Glutamatergic neuron (in vitro differentiated cells): ENCODE data around the gene GTF2E1. TPM values are rescaled to one million over a fixed set of nuclear protein-coding genes. Genes with fewer than 3 reads are reported as not detected.
"Not testable (repeated sequence)": the region's sequence is repeated elsewhere in the genome, so short reads cannot be mapped to it uniquely, and the experiment has no call there.

ENCODE experiments used
- DNase-seq: peaks from one replicate; pipeline ENCODE4 v3.0.0; 2022
- H3K27ac Mint-ChIP-seq: one replicate; pipeline ENCODE4 v1.8.0; 2020; ENCODE audit warnings: mild to moderate bottlenecking, mixed read lengths, inconsistent platforms; ENCODE audit not compliant: unreplicated experiment
- H3K27me3 Mint-ChIP-seq: one replicate; pipeline ENCODE4 v1.8.0; 2020; ENCODE audit warnings: mild to moderate bottlenecking, moderate library complexity, mixed read lengths, inconsistent platforms; ENCODE audit not compliant: unreplicated experiment
- H3K36me3 Mint-ChIP-seq: one replicate; pipeline ENCODE4 v1.8.0; 2020; ENCODE audit warnings: mild to moderate bottlenecking, mixed read lengths, inconsistent platforms; ENCODE audit not compliant: unreplicated experiment
- H3K4me1 Mint-ChIP-seq: one replicate; pipeline ENCODE4 v1.8.0; 2020; ENCODE audit warnings: mild to moderate bottlenecking, low read depth, mixed read lengths, inconsistent platforms; ENCODE audit not compliant: unreplicated experiment
- H3K4me3 Mint-ChIP-seq: one replicate; pipeline ENCODE4 v1.8.0; 2020; ENCODE audit warnings: mild to moderate bottlenecking, mixed read lengths, inconsistent platforms; ENCODE audit not compliant: unreplicated experiment
- H3K9me3 Mint-ChIP-seq: one replicate; pipeline ENCODE4 v1.8.0; 2020; ENCODE audit warnings: mild to moderate bottlenecking, moderate library complexity, mixed read lengths, inconsistent platforms; ENCODE audit not compliant: unreplicated experiment
- CTCF ChIP-seq: fragments of 200-600 bp; sonication (generic); IDR thresholded peaks from one replicate; pipeline ENCODE4 v1.5.0; 2021; ENCODE audit not compliant: partially characterized antibody, unreplicated experiment
- total RNA-seq: library from RNA; stranded (reverse); fragmentation: NEBNext Ultra II Directional; extraction: Animal tissue kit (Norgen Biotek cat#: 25700); gene quantifications from one replicate; pipeline ENCODE4 v1.2.1, GENCODE V29; 2021; ENCODE audit not compliant: unreplicated experiment

GTF2E1 gene
- total RNA-seq, 1 donor from 2014 or later = 40.5 TPM

DNA sequence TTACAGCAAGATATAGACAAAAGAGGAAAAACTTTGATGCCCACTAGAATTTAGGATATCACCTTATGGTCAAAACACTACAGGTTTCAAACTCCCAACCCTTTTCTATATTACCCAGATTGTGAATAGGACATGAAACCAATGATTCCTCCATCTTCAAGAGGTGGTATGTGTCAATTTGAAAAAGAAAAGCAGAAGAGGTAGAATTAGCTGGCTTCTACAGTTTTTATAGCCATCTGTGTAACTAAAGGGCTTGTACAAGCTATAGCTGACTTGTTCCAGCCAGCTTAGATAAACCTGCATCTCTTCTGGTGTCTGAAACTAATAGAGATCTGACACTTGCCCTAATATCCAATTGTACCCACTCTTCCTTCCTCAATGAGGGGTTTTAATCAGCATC is 35.6 kb upstream of the GTF2E1 start:
- H3K27me3 Mint-ChIP-seq = no peaks in the 10 kb centered on the region
- H3K4me3 Mint-ChIP-seq = no peak overlapping the region
- no peak for DNase-seq
- H3K9me3 Mint-ChIP-seq = no peaks in the 10 kb centered on the region
- H3K36me3 Mint-ChIP-seq = peaks cover 16% of the 10 kb centered on the region
- H3K27ac Mint-ChIP-seq = no peak overlapping the region
- TF ChIP-seq CTCF = no peak
- H3K4me1 Mint-ChIP-seq = no peaks in the 10 kb centered on the region

DNA sequence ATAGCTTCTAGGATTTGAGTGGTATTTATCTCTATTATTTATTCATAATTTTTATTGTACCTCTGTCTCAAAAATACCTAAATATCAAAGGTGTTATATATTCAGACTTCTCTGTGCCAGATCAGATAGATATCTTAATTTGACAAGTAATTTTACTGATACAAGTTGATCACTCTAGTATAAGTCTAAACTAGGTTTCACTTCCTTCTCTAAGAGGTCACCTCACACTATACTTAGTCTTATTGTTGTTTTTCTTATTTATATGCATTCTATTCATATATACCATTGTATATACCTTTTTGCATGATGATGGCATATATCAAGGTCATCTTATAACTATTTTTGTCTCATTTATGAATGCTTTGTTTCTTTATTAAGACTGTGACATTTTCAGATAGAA is 34.1 kb upstream of the GTF2E1 start:
- DNase-seq = no peak
- no peak overlapping the region for H3K27ac Mint-ChIP-seq
- H3K4me1 Mint-ChIP-seq = no peaks in the 10 kb centered on the region
- H3K9me3 Mint-ChIP-seq = no peaks in the 10 kb centered on the region
- no peak overlapping the region for H3K4me3 Mint-ChIP-seq
- peaks cover 9% of the 10 kb centered on the region for H3K36me3 Mint-ChIP-seq
- H3K27me3 Mint-ChIP-seq = no peaks in the 10 kb centered on the region
- no peak for TF ChIP-seq CTCF

DNA sequence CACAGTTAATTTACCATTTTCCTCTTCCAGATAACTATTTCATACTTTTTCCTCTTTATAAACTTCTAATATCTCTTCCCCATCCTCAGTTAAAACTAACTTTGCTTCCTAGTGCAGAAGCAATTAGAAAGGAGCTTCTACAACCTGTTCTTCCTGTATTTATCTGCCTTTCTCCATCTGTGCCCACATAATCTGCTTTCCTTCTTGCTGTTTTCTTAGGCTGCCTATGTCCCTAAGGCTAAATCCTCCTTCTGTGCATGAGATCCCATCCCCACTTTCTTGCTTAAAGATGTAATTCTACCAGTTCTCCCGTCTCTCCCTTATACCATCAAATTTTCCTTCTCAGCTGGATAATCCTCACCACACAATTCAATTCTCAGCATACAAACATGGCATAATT is 32.2 kb upstream of the GTF2E1 start:
- Mint-ChIP-seq H3K36me3 (no peaks in the 10 kb centered on the region), H3K4me1 (no peaks in the 10 kb centered on the region), H3K9me3 (no peaks in the 10 kb centered on the region), H3K4me3 (no peak overlapping the region), H3K27ac (no peak overlapping the region), H3K27me3 (no peaks in the 10 kb centered on the region)
- TF ChIP-seq CTCF = no peak
- DNase-seq = no peak

DNA sequence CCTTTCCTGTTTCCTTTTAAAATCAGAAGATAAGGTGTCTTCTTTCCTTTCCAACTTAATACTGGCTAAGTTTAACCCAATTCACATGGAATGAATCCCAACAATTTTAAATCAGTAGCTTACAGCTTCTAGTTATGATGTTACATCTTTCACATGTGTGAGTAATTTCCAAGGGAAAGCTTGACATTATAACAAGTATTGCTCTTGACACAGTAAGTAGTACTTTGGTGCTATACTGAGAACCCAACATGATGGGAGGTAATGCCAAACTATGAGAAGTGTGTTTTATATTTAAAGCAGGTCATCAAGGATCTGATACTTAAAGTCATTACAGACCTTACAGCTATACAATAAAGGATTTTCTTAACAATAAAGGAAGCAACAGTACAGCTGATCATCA is 29.3 kb upstream of the GTF2E1 start:
- no peak for TF ChIP-seq CTCF
- no peak overlapping the region for H3K4me3 Mint-ChIP-seq
- H3K9me3 Mint-ChIP-seq = no peaks in the 10 kb centered on the region
- no peaks in the 10 kb centered on the region for H3K4me1 Mint-ChIP-seq
- no peaks in the 10 kb centered on the region for H3K36me3 Mint-ChIP-seq
- no peak overlapping the region for H3K27ac Mint-ChIP-seq
- DNase-seq = no peak
- no peaks in the 10 kb centered on the region for H3K27me3 Mint-ChIP-seq

DNA sequence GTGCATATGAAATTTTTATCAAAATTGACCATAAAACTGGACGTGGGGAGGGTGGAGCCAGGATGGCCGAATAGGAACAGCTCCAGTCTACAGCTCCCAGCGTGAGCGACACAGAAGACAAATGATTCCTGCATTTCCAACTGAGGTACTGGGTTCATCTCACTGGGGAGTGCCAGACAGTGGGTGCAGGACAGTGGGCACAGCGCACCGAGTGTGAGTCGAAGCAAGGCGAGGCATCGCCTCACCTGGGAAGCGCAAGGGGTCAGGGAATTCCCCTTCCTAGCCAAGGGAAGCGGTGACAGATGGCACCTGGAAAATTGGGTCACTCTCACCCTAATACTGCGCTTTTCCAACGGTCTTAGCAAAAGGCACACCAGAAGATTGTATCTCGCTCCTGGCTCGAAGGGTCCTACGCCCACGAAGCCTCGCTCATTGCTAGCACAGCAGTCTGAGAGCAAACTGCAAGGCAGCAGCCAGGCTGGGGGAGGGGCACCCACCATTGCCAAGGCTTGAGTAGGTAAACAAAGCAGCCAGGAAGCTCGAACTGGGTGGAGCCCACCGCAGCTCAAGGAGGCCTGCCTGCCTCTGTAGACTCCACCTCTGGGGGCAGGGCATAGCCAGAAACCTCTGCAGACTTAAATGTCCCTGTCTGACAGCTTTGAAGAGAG is 23.2 kb upstream of the GTF2E1 start:
- not testable (repeated sequence) for H3K4me1 Mint-ChIP-seq, H3K27me3 Mint-ChIP-seq, H3K36me3 Mint-ChIP-seq, H3K9me3 Mint-ChIP-seq
- peak overlapping the region; percentile 58 for H3K4me3 Mint-ChIP-seq
- peak; percentile 63 for DNase-seq
- peak overlapping the region; percentile 91 for H3K27ac Mint-ChIP-seq

GRCh38 chr3:120726791-120727190 is 15.8 kb upstream of the GTF2E1 start:
- no peak for DNase-seq
- Mint-ChIP-seq H3K9me3 (peaks cover 2% of the 10 kb centered on the region), H3K27me3 (no peaks in the 10 kb centered on the region), H3K4me1 (no peaks in the 10 kb centered on the region), H3K36me3 (no peaks in the 10 kb centered on the region), H3K4me3 (no peak overlapping the region), H3K27ac (no peak overlapping the region)
- no peak for TF ChIP-seq CTCF
